NCI-H2227 (cell line): ENCODE results near the gene SGCG.
"Not testable (repeated sequence)": the region's sequence is repeated elsewhere in the genome, so short reads cannot be mapped to it uniquely, and the experiment has no call there.

ENCODE experiments used
- DNase-seq: peaks from one replicate; lab custom pipeline; 2025; ENCODE audit not compliant: unreplicated experiment; lab: John Stamatoyannopoulos, UW

Gene SGCG, protein sequence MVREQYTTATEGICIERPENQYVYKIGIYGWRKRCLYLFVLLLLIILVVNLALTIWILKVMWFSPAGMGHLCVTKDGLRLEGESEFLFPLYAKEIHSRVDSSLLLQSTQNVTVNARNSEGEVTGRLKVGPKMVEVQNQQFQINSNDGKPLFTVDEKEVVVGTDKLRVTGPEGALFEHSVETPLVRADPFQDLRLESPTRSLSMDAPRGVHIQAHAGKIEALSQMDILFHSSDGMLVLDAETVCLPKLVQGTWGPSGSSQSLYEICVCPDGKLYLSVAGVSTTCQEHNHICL

GRCh38 chr13:23180711-23181110, at the start of gene SGCG:
Gene SGCG (plus strand): TSS chr13:23180979. CDS start chr13:23203695, 22,716 bp downstream.
- no peak for DNase-seq

DNA sequence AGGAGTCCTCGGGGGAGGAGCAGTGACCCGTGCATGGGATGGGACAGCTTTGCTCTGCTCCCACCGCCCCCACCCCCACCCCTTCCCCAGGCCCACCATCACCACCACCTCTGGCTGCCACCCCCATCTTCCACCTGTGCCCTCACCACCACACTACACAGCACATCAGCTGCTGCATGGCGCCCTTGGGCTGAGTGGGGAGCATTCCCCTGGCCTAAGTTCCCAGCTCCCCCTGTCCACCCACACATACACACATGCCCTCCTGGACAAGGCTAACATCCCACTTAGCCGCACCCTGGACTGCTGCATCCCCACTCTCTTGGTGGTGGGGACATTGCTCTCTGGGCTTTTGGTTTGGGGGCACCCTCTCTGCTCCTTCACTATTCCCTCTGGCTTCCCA, 46.2 kb upstream of the SGCG start:
- DNase-seq = no peak

DNA sequence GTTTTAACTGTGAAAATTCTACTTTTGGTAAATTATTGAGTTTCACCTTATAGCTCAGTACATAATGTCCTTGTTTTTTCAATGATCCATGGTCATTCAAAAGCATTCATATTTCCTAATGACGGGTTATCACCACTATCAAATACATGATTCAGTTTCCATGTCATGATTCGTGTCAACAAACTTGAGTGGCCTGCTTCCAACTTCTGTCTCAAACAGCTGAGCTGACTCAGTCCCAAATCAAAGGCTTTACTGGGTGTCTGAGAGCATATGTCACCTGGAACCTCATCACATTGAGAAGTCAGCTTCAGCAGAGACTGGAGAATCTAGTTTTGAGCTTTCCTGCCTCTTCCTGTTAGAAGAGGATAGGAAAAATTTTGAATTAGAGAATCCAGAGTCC, 40.3 kb upstream of the SGCG start:
- no peak for DNase-seq

DNA sequence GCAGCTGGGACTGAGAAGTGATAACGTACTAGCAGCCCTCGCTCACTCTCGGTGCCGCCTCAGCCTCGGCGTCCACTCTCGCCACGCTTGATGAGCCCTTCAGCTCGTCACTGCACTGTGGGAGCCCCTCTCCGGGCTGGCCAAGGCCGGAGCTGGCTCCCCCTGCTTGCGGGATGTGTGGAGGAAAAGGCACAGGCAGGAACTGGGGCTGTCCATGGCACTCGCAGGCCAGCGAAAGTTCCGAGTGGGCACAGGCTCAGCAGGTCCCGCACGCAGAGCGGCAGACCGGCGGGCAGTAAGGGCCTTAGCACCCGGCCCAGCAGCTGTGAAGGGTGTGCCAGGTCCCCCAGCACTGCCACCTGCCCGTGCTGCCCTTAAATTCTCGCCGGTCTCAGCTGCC, 38.8 kb upstream of the SGCG start:
- DNase-seq = no peak

DNA sequence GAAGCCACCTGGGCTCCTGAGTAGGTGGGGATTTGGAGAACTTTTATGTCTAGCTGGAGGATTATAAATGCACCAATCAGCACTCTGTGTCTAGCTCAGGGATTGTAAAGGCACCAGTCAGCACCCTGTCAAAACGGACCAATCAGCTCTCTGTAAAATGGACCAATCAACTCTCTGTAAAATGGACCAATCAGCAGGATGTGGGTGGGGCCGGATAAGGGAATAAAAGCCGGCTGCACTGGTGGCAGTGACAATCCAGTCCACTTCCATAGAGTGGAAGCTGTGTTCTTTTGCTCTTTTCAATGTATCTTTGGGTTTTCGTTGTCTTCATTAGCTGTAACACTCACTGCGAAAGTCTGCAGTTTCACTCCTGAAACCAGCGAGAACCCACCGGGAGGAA, 38.2 kb upstream of the SGCG start:
- not testable (repeated sequence) for DNase-seq

DNA sequence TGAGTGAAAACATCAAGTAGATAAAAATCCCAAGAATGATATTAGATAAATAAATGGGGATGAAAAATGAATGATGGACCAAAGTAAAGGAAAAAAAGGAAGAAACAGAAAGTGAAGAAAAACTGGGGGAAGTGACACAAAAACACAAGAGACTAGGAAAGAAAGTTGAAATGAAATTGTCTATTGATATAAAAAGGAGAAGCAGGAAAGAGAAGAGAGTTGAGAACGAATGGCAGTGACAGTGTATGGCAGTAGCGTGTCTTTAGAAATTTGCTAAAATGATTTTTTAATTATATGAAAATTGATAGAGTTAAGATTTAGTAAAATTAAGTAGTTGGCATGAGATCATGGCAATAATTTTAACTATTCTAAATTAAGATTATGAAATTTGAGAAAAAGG, 36.3 kb upstream of the SGCG start:
- DNase-seq = no peak

GRCh38 chr13:23146006-23146405, 34.8 kb upstream of the SGCG start:
- DNase-seq = no peak

DNA sequence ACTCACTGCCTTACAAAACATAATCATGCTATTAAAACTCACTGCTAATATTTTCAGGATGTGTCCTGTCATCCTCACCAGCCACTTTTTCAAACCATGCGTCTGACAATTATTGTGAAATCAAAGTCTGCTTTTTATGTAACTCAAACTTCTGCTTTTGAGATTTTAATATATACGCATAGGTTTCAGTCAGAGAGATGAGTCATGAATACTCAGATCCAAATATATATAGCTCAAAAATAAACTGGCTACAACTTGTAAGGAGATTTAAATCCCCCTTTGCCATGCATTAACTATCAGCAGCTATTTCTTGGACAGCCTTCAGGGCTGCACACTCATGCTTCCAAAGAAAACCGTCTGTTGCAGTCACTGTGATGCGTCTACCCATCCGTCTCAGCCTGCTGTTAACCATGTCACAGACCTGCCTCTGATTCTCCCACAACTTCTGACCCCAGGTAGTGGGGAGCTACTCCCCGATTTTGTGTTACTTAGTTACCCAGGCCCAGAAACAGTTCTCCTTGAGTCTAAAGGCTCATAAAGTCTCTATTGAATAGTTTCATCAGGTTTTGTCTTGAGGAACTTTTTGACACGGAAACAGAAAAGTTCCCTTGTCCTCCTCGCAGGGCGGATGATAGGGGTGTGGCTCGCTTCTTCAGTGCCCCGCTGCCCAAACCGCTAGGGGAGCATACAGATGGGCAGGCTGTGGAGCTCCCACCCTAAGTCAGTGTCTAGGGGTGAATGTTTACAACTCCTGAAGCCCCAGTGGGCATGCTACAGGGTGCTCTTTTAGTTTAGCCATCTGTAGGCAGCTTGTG, 33.8 kb upstream of the SGCG start:
- DNase-seq = no peak

DNA sequence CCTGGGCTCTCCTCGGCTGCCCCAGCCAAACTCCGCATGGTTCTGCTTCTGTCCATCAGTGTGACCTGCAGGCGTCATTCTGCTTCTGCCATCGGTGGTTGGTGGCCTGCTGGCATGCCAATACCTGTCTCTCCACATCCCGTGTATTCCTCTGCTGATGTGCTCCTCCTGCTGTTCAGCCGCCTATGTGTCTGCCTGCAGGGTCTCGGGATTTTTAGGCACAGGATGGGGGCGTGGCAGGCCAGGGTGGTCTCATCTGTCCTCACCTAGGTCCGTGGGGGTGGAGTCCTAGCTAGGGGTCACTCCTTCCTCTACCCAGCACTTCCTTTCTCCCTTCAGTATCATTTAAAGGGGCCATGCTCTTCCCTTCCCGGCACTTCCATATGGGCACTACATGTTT, 33.0 kb upstream of the SGCG start:
- no peak for DNase-seq

DNA sequence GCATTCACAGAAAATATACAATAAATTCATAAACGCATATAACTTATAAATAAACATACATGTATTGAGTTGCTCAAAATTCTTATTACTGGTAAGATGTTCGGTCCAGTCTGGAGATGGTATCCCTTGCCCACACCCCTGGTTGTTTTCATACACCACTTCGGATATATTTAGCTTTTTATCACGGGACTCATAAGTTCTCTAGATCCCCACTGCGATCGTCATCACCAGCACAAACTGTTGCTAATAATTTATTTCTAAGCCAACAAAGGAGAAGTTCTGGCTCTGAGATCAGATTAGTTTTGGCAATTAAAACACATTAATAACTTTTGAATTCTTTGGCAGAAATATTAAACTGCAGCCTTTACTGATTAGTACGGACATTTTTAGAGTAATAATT, 23.0 kb upstream of the SGCG start:
- DNase-seq = no peak

GRCh38 chr13:23159205-23159759, 21.5 kb upstream of the SGCG start:
- DNase-seq = no peak

- DNase-seq = no peak
Measured at GRCh38 chr13:23159760-23160637, 20.8 kb upstream of the SGCG start.

- DNase-seq = no peak
Measured at GRCh38 chr13:23160638-23161480, 19.9 kb upstream of the SGCG start.

GRCh38 chr13:23161481-23161825, 19.3 kb upstream of the SGCG start:
- no peak for DNase-seq

DNA sequence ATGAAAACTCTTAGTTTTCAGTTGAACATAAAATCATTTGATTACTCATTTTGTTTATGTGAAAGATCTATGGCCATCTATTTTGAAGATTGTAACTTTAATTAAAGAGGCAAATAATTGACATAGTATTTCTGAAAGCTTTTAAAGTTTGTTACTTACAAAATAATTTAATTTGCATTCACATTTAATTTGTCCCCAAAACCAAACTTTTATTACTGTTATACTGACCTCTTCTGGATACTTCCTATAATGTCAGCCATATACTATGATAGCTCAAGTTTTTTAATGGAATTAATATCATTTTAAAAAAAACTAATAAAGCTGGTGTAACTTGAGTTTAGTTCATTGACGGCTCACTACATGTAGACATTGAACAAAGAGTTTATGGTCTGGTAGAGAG, 4.9 kb upstream of the SGCG start:
- DNase-seq = no peak

DNA sequence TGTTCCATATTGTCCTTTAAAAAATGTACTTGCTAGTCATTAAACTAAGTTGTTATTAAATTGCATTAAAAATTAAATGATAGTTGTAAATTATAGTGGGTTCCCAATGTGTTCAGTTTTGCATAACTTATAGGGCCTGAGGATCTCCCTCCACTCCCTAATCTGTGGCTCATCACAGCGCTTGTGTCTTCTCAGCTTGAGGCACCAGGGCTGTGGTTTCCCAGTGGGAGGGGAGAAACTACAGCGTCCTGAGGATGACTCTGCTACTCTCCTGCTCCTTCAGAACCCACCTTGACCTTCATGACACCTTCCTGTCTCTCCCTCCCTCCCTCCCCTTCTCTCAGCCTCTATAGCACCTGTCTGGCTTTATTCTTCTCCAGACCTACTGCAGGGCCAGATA, 1.4 kb downstream of the SGCG start:
- no peak for DNase-seq

DNA sequence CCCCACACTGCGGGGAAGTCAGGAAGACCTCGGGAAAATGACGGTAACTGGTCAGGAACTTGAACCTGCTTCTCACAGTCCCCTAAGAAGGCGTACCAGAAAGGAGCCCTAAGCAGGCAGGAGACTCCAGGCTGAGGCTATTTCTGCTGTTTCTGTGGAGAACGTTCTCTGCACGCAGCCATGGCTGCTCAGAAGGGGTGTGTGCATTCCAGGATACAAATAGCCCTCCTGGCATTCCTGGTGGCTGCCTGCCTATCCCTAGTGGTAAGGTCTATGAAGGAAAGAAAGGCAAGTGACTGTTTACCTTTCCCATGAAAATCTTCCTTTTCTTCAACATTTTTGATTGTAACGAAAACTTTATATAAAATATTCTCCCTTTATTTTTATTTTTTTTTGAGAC, 2.5 kb downstream of the SGCG start:
- DNase-seq = no peak

DNA sequence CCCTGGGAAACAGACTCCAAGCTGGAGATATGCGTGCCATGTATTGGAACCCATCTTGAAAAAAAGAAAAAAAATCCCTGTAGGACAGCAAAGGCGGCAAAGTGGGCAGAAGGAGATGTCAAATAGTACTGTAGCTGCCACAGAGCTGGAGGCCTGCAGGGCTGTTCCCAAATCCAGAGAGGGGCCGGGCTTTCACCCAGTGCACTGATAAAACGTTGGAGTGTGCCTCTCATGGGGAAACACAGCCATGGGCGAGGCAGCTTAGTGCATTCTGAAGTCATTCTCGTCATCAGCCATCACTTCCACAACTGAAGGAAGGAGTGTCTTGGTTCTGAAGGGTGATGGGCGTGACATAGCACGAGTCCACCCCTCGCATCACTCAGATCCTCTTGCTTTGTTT, 4.8 kb downstream of the SGCG start:
- no peak for DNase-seq

- DNase-seq = no peak
Measured at GRCh38 chr13:23201870-23202269, 21.1 kb downstream of the SGCG start.

- DNase-seq = no peak
Measured at GRCh38 chr13:23202383-23202782, 21.6 kb downstream of the SGCG start.

DNA sequence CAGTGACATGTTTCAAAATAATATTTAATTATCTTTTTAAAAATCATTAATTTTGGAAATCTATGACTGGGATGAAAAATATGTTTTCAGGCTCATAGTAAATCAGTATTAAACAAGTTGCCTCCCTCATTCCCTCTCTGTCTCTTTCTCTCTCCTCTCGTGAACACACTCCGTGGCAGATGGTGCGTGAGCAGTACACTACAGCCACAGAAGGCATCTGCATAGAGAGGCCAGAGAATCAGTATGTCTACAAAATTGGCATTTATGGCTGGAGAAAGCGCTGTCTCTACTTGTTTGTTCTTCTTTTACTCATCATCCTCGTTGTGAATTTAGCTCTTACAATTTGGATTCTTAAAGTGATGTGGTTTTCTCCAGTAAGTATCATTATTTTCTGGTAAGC, 22.7 kb downstream of the SGCG start:
- DNase-seq = no peak
